H9 (cell line): ENCODE results near the gene DGKH. TPM values are rescaled to one million over a fixed set of nuclear protein-coding genes. Genes with fewer than 3 reads are reported as not detected.

Source experiments
- DNase-seq: peaks from one replicate; pipeline ENCODE4 v3.0.0-alpha.2; 2017
- H2AFZ ChIP-seq: one replicate; pipeline ENCODE4 v1.6.1; 2013; ENCODE audit warnings: mild to moderate bottlenecking, low read length, control low read depth, moderate library complexity
- H2AK5ac ChIP-seq: 2 replicates; pipeline ENCODE4 v1.6.1; 2013; ENCODE audit warnings: low read length, control low read depth, mixed read lengths; ENCODE audit not compliant: insufficient read length
- H2BK120ac ChIP-seq: one replicate; pipeline ENCODE4 v1.6.1; 2013; ENCODE audit warnings: low read depth, mild to moderate bottlenecking, low read length, control low read depth, inconsistent platforms; ENCODE audit not compliant: poor library complexity, severe bottlenecking
- H2BK12ac ChIP-seq: 2 replicates; pipeline ENCODE4 v1.6.1; 2013; ENCODE audit warnings: low read length, control low read depth, mixed read lengths, low read depth; ENCODE audit not compliant: insufficient read length
- H2BK15ac ChIP-seq: 2 replicates; pipeline ENCODE4 v1.6.1; 2013; ENCODE audit warnings: low read depth, low read length, control low read depth
- H2BK20ac ChIP-seq: one replicate; pipeline ENCODE4 v1.6.1; 2013; ENCODE audit warnings: low read depth, mild to moderate bottlenecking, low read length, control low read depth, inconsistent platforms; ENCODE audit not compliant: poor library complexity, severe bottlenecking
- H2BK5ac ChIP-seq: 2 replicates; pipeline ENCODE4 v1.6.1; 2013; ENCODE audit warnings: low read length, control low read depth, mixed read lengths; ENCODE audit not compliant: insufficient read length
- H3K14ac ChIP-seq: 2 replicates; pipeline ENCODE4 v1.6.1; 2013; ENCODE audit warnings: low read length, control low read depth; ENCODE audit not compliant: insufficient read depth
- H3K18ac ChIP-seq: 2 replicates; pipeline ENCODE4 v1.6.1; 2013; ENCODE audit warnings: low read depth, mild to moderate bottlenecking, mixed read lengths, low read length, control low read depth; ENCODE audit not compliant: insufficient read length
- H3K23ac ChIP-seq: 2 replicates; pipeline ENCODE4 v1.6.1; 2013; ENCODE audit warnings: low read length, control low read depth, mixed read lengths, low read depth; ENCODE audit not compliant: insufficient read length
- H3K23me2 ChIP-seq: 2 replicates; pipeline ENCODE4 v1.6.1; 2013; ENCODE audit warnings: low read depth, mild to moderate bottlenecking, mixed read lengths, low read length, control low read depth; ENCODE audit not compliant: insufficient read length, poor library complexity, severe bottlenecking
- H3K27ac ChIP-seq: 2 replicates; pipeline ENCODE4 v1.5.1; 2013; ENCODE audit warnings: low read length, control low read depth, mixed read lengths, low read depth; ENCODE audit not compliant: insufficient read length
- H3K27me3 ChIP-seq: 2 replicates; pipeline ENCODE4 v1.6.1; 2013; ENCODE audit warnings: low read length, control low read depth, inconsistent platforms; ENCODE audit not compliant: insufficient read depth
- H3K4ac ChIP-seq: 2 replicates; pipeline ENCODE4 v1.6.1; 2013; ENCODE audit warnings: low read depth, mild to moderate bottlenecking, control low read depth, inconsistent platforms, low read length, moderate library complexity
- H3K4me1 ChIP-seq: 2 replicates; pipeline ENCODE4 v1.6.1; 2013; ENCODE audit warnings: low read length, control low read depth, inconsistent platforms; ENCODE audit not compliant: insufficient read depth
- H3K4me2 ChIP-seq: 2 replicates; pipeline ENCODE4 v1.6.1; 2013; ENCODE audit warnings: low read length, control low read depth, mixed read lengths; ENCODE audit not compliant: insufficient read length, insufficient read depth
- H3K56ac ChIP-seq: 2 replicates; pipeline ENCODE4 v1.6.1; 2013; ENCODE audit warnings: low read depth, mild to moderate bottlenecking, mixed read lengths, low read length, control low read depth; ENCODE audit not compliant: insufficient read length
- H3K79me1 ChIP-seq: 2 replicates; pipeline ENCODE4 v1.6.1; 2013; ENCODE audit warnings: low read depth, mild to moderate bottlenecking, moderate library complexity, low read length, control low read depth, inconsistent platforms; ENCODE audit not compliant: insufficient read depth, poor library complexity, severe bottlenecking
- H3K79me2 ChIP-seq: 2 replicates; pipeline ENCODE4 v1.6.1; 2013; ENCODE audit warnings: low read length, control low read depth, inconsistent platforms; ENCODE audit not compliant: insufficient read depth
- H3K9ac ChIP-seq: 2 replicates; pipeline ENCODE4 v1.6.1; 2013; ENCODE audit warnings: low read length, control low read depth, mixed read lengths; ENCODE audit not compliant: insufficient read length; ENCODE audit errors: extremely low read depth
- H3K9me3 ChIP-seq: one replicate; pipeline ENCODE4 v1.6.1; 2013; ENCODE audit warnings: low read depth, low read length, inconsistent platforms; ENCODE audit not compliant: control insufficient read depth
- H3T11ph ChIP-seq: one replicate; pipeline ENCODE4 v1.6.1; 2013; ENCODE audit warnings: mild to moderate bottlenecking, low read length, control low read depth, inconsistent platforms
- H4K20me1 ChIP-seq: one replicate; pipeline ENCODE4 v1.6.1; 2013; ENCODE audit not compliant: control insufficient read depth, insufficient read length, insufficient read depth
- H4K5ac ChIP-seq: 2 replicates; pipeline ENCODE4 v1.6.1; 2013; ENCODE audit warnings: low read depth, mild to moderate bottlenecking, mixed read lengths, low read length, control low read depth; ENCODE audit not compliant: insufficient read length
- H4K8ac ChIP-seq: replicated peaks from 2 replicates; pipeline ENCODE4 v1.6.1; 2013; ENCODE audit warnings: low read length, control low read depth, mixed read lengths, low read depth; ENCODE audit not compliant: insufficient read length
- H4K91ac ChIP-seq: 2 replicates; pipeline ENCODE4 v1.6.1; 2013; ENCODE audit warnings: low read depth, mild to moderate bottlenecking, moderate library complexity, mixed read lengths, low read length, control low read depth; ENCODE audit not compliant: insufficient read length
- H3K27ac Mint-ChIP-seq, 3 experiments: 2 replicates in 2 of 3; 3 replicates in 1 of 3; pipeline ENCODE4 v1.8.0; 2020 to 2021; ENCODE audit warnings: mixed read lengths in 3 of 3, mild to moderate bottlenecking in 1 of 3, moderate library complexity in 1 of 3
- H3K27me3 Mint-ChIP-seq: 2 replicates; pipeline ENCODE4 v1.8.0; 2021; ENCODE audit warnings: low read depth, mild to moderate bottlenecking, moderate library complexity, mixed read lengths
- H3K36me3 Mint-ChIP-seq, 3 experiments: 2 replicates in 2 of 3; 3 replicates in 1 of 3; pipeline ENCODE4 v1.8.0; 2020 to 2021; ENCODE audit warnings: low read depth in 3 of 3, mixed read lengths in 3 of 3; ENCODE audit not compliant: insufficient read depth in 1 of 3
- H3K4me1 Mint-ChIP-seq, 2 experiments: 2 replicates each; pipeline ENCODE4 v1.8.0; 2020; ENCODE audit warnings: mixed read lengths in 2 of 2
- H3K4me3 Mint-ChIP-seq, 2 experiments: 2 replicates in 1 of 2; 3 replicates in 1 of 2; pipeline ENCODE4 v1.8.0; 2020 to 2021; ENCODE audit warnings: mild to moderate bottlenecking in 2 of 2, mixed read lengths in 2 of 2, moderate library complexity in 1 of 2
- H3K9me3 Mint-ChIP-seq, 2 experiments: 2 replicates in 1 of 2; 3 replicates in 1 of 2; pipeline ENCODE4 v1.8.0; 2020; ENCODE audit warnings: mild to moderate bottlenecking in 2 of 2, mixed read lengths in 2 of 2, moderate library complexity in 1 of 2
- WGBS: extraction: QIAGEN DNeasy Blood & Tissue Kit; methylation state at CpG from one replicate; pipeline ENCODE4 v1.1.7; 2013; ENCODE audit warnings: missing lambda C conversion rate, low lambda C conversion rate, mixed read lengths; ENCODE audit not compliant: insufficient read length; ENCODE audit errors: extremely low coverage; 5-methylcytosine and 5-hydroxymethylcytosine counted together
- total RNA-seq: library from RNA; stranded (reverse); gene quantifications from 2 replicates; pipeline ENCODE4 v1.2.1, GENCODE V29; 2021
- TF ChIP-seq, protein P1 (sequence below): fragments of 200-600 bp; sonication (generic); conservative IDR thresholded peaks from 3 replicates; pipeline ENCODE4 v1.8.0; 2021; ENCODE audit warnings: antibody characterized with exemption, mild to moderate bottlenecking

DGKH gene
- total RNA-seq, 1 experiment from 2014 or later: 8.6 TPM

DNA sequence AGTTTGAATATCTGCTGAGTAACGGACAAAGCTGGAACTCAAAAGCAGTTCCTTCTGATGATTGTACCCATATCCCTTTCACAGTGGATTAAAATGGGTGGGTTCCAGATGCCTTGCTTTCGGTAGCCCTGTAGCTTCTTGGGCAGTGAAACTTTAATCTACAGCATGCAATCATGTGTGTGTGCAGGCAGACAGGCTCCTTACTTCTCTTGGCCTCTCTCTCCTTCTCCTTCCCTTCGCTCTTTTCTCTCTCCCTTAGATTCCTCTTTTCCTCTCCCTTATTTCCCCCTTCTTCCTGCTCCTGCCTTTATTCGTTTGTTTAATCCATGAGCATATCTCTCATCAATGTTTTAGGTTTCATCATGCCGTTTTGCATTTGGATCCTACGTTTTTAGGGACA, 8.1 kb downstream of the DGKH start:
- Histone ChIP-seq H3K27ac (no peak overlapping the region), H2BK120ac (no peak overlapping the region), H3K9ac (no peak overlapping the region), H3K79me2 (no peaks in the 10 kb centered on the region), H2AK5ac (no peak overlapping the region), H4K5ac (no peak overlapping the region), H3K18ac (no peak overlapping the region), H4K91ac (no peak overlapping the region), H2AFZ (no peak overlapping the region), H3K4me2 (no peak overlapping the region), H3T11ph (no peak overlapping the region), H2BK5ac (no peak overlapping the region), H3K23me2 (no peaks in the 10 kb centered on the region), H2BK12ac (no peak overlapping the region), H3K4ac (no peak overlapping the region), H3K27me3 (no peaks in the 10 kb centered on the region), H3K14ac (no peak overlapping the region), H2BK15ac (no peak overlapping the region), H3K9me3 (no peaks in the 10 kb centered on the region), H3K4me1 (no peaks in the 10 kb centered on the region), H4K20me1 (no peaks in the 10 kb centered on the region), H3K56ac (no peak overlapping the region), H3K23ac (no peak overlapping the region), H4K8ac (no peak overlapping the region), H3K79me1 (no peaks in the 10 kb centered on the region), H2BK20ac (no peak overlapping the region)
- H3K36me3 Mint-ChIP-seq: peaks cover 0 to 5% (median 0%) of the 10 kb centered on the region in 3 experiments; a peak in 3 of 7 replicates
- no peak overlapping the region for H3K4me3 Mint-ChIP-seq
- no peak overlapping the region for H3K27ac Mint-ChIP-seq
- H3K9me3 Mint-ChIP-seq: no peaks in the 10 kb centered on the region; a peak in 1 of 5 replicates
- TF ChIP-seq, protein P1, sequence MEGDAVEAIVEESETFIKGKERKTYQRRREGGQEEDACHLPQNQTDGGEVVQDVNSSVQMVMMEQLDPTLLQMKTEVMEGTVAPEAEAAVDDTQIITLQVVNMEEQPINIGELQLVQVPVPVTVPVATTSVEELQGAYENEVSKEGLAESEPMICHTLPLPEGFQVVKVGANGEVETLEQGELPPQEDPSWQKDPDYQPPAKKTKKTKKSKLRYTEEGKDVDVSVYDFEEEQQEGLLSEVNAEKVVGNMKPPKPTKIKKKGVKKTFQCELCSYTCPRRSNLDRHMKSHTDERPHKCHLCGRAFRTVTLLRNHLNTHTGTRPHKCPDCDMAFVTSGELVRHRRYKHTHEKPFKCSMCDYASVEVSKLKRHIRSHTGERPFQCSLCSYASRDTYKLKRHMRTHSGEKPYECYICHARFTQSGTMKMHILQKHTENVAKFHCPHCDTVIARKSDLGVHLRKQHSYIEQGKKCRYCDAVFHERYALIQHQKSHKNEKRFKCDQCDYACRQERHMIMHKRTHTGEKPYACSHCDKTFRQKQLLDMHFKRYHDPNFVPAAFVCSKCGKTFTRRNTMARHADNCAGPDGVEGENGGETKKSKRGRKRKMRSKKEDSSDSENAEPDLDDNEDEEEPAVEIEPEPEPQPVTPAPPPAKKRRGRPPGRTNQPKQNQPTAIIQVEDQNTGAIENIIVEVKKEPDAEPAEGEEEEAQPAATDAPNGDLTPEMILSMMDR: no peak
- no peaks in the 10 kb centered on the region for H3K4me1 Mint-ChIP-seq
- no peaks in the 10 kb centered on the region for H3K27me3 Mint-ChIP-seq
- DNase-seq: no peak
- no CpG with 5 or more reads among the region's 6 CpGs for WGBS
